HL-60/S4 treated with phorbol 12-myristate 13-acetate at 8.2 ng/mL for 4 days and 3 days (cell line): ENCODE results near the gene VSTM2B.
"Not testable (repeated sequence)": the region's sequence is repeated elsewhere in the genome, so short reads cannot be mapped to it uniquely, and the experiment has no call there.

Source experiments
- in situ Hi-C: fragments of 300-500 bp; cut with MboI; formaldehyde crosslinking; loops from 2 replicates; pipeline ENCODE4 v1.15.0; 2022; ENCODE audit warnings: low sequenced_read_pairs

Gene VSTM2B

GRCh38 chr19:29544656-29545360, 19.0 kb downstream of the VSTM2B start:
- in situ Hi-C loops, result no loop called here

GRCh38 chr19:29545447-29545846, 19.7 kb downstream of the VSTM2B start:
- in situ Hi-C loops, result not testable (repeated sequence)

GRCh38 chr19:29545866-29546582, 20.2 kb downstream of the VSTM2B start:
- in situ Hi-C loops, result no loop called here

GRCh38 chr19:29546583-29547190, 20.9 kb downstream of the VSTM2B start:
- in situ Hi-C loops, result no loop called here

DNA sequence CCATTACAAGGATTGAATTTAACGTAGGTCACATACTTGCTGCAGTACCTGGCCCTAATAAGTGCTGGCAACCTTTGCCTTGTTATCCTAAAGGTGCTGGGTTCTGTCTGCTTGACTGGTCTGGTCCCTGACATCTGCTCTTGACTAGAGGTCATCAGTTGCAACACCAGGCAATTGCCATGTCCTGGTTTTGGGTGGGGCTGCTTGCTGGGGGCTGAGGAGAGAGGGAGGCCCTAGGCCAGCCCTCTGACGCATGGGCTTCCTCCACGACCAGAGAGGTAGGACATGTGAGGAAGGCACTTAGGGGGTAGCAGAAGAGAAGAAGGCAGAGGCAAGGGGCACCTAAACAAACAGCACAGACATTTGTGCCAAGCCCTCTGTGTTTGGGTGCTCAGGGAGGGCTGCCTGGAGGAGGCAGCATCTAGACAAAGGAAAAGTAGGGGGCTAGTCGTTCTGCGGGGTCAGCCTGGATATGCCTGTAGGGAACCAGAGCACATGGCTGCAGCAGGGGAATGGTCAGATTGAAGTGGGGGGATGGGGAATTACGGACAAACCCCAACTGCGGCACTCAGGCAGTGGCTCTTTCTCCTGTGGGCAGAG, 21.7 kb downstream of the VSTM2B start:
- in situ Hi-C loops, result no loop called here

DNA sequence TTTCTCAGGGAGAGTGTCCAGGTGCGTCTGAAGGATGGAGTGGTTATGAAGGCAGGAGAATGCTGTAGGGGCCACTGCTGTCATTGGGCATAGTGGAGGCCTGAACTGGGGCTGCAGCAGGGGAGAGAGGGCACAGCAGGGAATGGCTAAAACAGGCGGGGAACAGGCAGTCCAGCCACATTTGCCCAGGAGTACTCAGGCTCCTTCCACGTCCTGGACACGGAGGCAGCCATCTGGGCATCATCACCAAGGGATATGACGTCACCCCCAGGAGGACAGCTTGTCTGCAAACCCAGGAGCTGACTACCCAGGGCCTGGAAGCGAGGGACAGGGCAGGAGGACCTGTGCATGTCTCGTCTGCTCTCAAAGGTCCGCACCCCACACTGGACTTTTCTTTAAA, 22.2 kb downstream of the VSTM2B start:
- in situ Hi-C loops, result no loop called here

GRCh38 chr19:29548483-29549085, 22.8 kb downstream of the VSTM2B start:
- in situ Hi-C loops, result no loop called here

DNA sequence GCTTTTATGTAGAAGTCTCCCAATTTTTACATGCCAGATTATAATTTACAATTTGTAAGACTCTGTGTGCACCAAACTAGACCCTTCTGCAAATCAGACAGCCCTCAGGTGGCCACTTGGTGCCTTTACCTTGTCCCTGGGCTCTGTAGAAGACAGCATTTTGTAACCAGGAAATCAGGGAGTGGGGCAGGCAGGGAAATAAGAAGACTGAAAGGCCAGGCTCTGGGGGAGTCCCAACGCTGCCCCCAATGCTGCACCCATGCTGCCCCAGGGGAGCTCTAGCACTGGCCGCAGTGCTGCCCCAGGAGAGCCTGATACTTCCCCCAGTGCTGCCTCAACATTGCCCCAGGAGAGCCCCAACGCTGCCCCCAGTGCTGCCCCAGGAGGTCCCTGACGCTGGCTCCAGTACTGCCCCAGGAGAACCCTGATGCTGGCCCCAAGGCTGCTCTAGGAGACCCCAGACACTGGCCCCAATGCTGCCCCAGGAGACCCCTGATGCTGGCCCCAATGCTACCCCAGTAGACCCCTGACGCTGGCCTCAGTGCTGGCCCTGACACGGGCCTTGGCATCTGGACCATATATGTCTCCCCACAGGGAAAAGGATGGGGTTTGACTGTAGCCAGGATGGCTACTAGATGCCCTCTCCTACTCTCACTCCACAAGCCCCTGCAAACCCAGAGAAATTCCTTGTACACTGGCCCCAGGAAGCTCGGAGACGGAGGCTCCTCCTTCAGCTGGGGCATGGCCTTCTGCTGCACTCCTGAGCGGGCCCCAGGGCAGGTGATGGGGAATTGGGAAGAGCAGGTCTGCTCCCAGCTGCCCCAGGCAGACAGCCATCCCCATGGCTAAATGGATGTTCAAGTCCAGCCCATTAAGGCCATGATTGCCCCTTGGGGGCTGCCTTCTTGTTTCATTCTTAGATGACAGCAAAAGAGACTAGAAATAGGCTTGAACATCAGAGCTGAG, 23.6 kb downstream of the VSTM2B start:
- in situ Hi-C loops, result no loop called here

DNA sequence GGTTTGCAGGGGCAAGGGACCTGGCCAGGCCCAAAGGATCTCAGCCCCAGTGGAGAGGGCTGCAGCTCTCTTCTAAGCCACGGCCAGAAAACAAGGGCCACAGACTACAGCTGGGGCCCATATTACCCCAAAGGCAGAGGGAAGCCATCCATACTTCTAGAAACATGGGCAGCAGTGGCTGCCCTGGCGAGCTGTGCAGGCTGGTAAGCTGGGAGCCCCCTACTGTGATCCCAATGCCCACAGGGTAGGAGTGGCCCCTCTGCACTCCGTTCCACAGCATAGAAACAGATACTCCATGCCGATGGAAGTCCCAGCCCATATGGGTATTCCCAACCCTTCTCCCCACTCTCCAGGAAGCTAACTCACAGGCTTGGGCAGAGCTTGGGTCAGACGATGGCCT, 25.1 kb downstream of the VSTM2B start:
- in situ Hi-C loops, result no loop called here

DNA sequence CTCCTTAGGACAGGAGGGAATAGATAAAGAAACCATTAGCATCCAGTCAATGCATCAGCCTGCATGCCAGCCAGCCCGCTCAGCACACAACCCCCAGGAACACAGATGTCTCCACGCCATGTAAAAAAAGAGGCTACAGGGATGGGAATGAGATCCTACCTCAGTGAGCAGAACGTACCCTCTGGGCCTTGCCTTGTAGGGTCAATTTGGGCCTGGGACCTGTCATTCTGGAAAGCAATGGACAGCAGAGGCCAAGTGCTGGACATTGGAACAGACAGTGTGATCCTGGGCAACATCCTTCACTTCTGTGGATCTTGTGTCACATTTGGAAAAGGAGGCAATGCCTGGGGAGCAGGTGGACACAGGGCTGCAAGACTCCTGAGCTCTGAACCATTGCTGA, 26.0 kb downstream of the VSTM2B start:
- in situ Hi-C loops, result no loop called here

DNA sequence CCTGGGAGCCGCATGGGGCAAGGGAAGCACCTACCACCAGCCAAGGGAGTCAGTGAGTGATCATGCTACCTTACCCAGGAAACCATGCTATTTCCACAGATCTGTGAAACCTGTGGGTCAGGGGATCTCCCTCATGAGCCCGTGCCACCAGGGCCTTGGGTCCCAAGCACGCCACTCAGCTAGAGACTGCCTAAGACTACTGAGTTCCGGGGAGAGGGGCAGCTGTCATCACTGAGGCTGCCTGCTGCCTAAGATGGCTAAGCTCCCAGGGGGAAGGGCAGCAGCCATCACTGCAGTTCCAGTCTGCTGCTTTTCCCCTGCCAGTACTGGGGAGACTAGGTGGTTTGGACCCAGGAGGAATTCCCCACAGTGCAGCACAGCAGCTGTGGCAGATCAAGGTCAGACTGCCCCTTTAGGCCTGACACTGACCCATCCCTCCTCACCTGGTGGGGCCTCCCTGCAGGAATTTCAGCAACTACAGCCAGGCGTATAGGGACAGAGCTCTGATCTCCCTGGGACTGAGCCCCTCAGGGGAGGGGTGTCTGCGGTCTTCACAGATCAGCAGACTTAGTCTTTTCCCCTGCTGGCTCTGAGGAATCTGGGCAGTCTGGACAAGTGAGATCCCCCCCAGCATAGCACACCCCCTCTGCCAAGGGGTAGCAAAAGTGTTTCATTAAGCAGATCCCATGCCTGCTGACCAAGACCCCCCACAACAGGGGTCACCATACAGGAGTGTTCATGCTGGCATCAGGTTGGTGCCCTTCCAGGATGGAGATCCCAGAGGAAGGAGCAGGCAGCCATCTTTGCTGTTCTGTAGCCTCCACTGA, 26.9 kb downstream of the VSTM2B start:
- in situ Hi-C loops, result no loop called here

DNA sequence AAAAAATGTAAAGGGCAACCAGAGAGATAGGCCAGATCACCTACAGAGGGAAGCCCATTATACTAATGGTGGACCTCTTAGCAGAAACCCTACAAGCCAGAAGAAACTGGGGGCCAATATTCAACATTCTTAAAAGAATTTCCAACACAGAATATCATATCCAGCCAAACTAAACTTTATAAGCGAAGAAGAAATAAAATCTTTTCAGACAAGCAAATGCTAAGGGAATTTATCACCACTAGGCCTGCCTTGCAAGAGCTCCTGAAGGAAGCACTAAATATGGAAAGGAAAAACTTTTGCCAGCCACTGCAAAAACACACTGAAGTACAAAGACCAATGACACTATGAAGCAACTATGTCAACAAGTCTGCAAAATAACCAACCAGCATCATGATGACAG, 28.4 kb downstream of the VSTM2B start:
- in situ Hi-C loops, result no loop called here

- in situ Hi-C loops, result not testable (repeated sequence)
Observed at GRCh38 chr19:29559110-29559509, 33.3 kb downstream of the VSTM2B start.

DNA sequence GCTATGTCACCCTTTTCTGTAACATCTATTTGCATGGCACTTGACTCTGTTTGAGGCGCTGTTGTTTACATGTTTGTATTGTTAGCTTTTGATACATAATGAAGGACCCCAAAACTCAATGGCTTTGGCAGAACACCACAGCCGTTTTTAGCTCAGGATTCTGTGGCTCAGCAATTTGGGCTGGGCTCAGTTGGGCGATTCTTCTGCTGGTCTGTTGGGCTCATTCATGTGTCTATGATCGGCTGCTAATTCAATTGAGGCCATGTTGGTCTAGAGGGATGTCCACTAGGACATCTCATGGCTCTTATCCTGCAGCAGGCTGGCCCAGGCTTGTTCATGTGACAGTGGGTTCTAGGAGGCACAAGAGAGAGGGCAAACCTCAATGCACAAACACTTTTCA, 33.9 kb downstream of the VSTM2B start:
- in situ Hi-C loops, result no loop called here

DNA sequence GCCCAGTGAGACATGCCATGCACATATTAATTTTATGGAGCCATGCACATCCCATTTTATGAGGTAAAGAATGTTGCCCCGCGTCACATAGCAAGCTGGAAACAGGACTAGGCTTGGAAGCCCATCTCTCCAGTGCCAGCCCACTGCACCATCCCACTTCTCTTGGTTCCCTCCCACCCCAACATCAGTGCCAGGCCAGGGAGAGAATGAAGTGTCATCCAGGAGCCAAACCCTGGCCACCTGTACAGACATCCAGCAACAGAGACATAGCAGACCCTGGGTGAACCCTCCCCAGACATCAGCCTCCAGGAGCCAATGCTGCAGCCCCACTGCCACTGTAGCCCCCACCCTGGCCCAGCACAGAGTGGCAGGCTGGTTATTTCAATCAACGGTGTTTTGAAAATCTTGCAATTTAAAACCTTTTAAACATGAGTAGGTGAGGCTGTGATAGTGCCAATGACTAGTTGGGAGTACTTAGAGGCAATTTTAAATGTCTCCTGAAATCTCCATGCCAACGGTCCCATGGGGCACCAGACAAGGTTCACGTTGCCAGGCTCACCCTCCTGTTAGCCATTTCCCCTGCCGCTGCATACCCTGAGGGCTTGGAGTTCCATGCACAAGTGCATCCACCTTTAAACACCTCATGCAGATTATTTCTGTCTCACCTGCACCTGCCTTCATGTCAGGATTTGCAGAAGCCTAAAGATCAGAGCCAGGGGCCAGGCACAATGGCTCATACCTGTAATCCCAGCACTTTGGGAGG, 34.7 kb downstream of the VSTM2B start:
- in situ Hi-C loops, result no loop called here

- in situ Hi-C loops, result no loop called here
Observed at GRCh38 chr19:29561601-29562000, 35.8 kb downstream of the VSTM2B start.

- in situ Hi-C loops, result no loop called here
Observed at GRCh38 chr19:29562299-29563297, 36.8 kb downstream of the VSTM2B start.
